H1 (cell line): ENCODE measurements around the gene SUGT1. TPM values are rescaled to one million over a fixed set of nuclear protein-coding genes. Genes with fewer than 3 reads are reported as not detected.

Experiments used
- CTCF ChIA-PET: fragments of 300-600 bp; sonication (Branson Sonifier 250); formaldehyde crosslinking; loops from one replicate; lab custom pipeline; 2021; ENCODE audit not compliant: partially characterized antibody; lab: Charles Lee
- POLR2A ChIA-PET: fragments of 300-600 bp; sonication (Branson Sonifier 250); formaldehyde crosslinking; loops from one replicate; lab custom pipeline; 2021; ENCODE audit warnings: inconsistent platforms; ENCODE audit not compliant: partially characterized antibody; lab: Charles Lee
- DNase-seq, 2 experiments: peaks; one replicate each; pipeline versions ENCODE4 v3.0.0 to v3.0.0-alpha.2; 2010 to 2022; ENCODE audit warnings: low spot score in 2 of 2, low read depth in 1 of 2, mixed read lengths in 1 of 2
- FAIRE-seq: peaks from 2 replicates; lab custom pipeline; 2011; peaks lifted over from hg19 to GRCh38; lab: Jason Lieb, UNC
- H2AFZ ChIP-seq: 2 replicates; pipeline ENCODE4 v1.8.1; 2012; ENCODE audit warnings: low read length, inconsistent platforms
- H2AK5ac ChIP-seq: 2 replicates; pipeline ENCODE4 v1.6.1; 2013; ENCODE audit warnings: low read depth, low read length
- H2BK120ac ChIP-seq: replicated peaks from 2 replicates; pipeline ENCODE3; 2013; ENCODE audit warnings: low read depth, low read length, inconsistent platforms
- H2BK12ac ChIP-seq: 2 replicates; pipeline ENCODE4 v1.6.1; 2013; ENCODE audit warnings: low read depth, low read length
- H2BK15ac ChIP-seq: 2 replicates; pipeline ENCODE4 v1.6.1; 2013; ENCODE audit warnings: low read length
- H2BK20ac ChIP-seq: 2 replicates; pipeline ENCODE4 v1.6.1; 2013; ENCODE audit warnings: low read length
- H2BK5ac ChIP-seq: 2 replicates; pipeline ENCODE4 v1.6.1; 2013; ENCODE audit warnings: low read depth, low read length
- H3K14ac ChIP-seq: 2 replicates; pipeline ENCODE4 v1.6.1; 2013; ENCODE audit warnings: inconsistent platforms; ENCODE audit not compliant: insufficient read length
- H3K18ac ChIP-seq: 2 replicates; pipeline ENCODE4 v1.6.1; 2013; ENCODE audit warnings: low read length; ENCODE audit errors: extremely low read depth
- H3K23ac ChIP-seq: 2 replicates; pipeline ENCODE4 v1.6.1; 2013; ENCODE audit warnings: inconsistent platforms; ENCODE audit not compliant: insufficient read length
- H3K23me2 ChIP-seq: 2 replicates; pipeline ENCODE4 v1.6.1; 2013; ENCODE audit warnings: low read depth, low read length
- H3K27ac ChIP-seq: 2 replicates; pipeline ENCODE4 v1.6.1; 2011; ENCODE audit warnings: low read depth, low read length, inconsistent platforms
- H3K27me3 ChIP-seq, 4 experiments: replicated peaks in 1 of 4; 1 replicate in 1 of 4; 2 replicates in 3 of 4; pipeline versions ENCODE4 v1.6.1 to v1.8.1; 2011 to 2013; ENCODE audit warnings: low read length in 3 of 4, mild to moderate bottlenecking in 3 of 4, inconsistent platforms in 2 of 4, mixed read lengths in 2 of 4, moderate library complexity in 1 of 4; ENCODE audit not compliant: control insufficient read depth in 3 of 4, insufficient read depth in 3 of 4; ENCODE audit errors: extremely low read depth in 1 of 4
- H3K36me3 ChIP-seq, 4 experiments: 2 replicates each; pipeline versions ENCODE4 v1.6.1 to v1.8.1; 2011 to 2013; ENCODE audit warnings: mild to moderate bottlenecking in 4 of 4, low read length in 3 of 4, moderate library complexity in 2 of 4, control low read depth in 1 of 4, inconsistent platforms in 1 of 4; ENCODE audit not compliant: insufficient read depth in 4 of 4, control insufficient read depth in 2 of 4
- H3K4ac ChIP-seq: replicated peaks from 2 replicates; pipeline ENCODE3; 2013; ENCODE audit warnings: low read length, low read depth, mixed read lengths, inconsistent platforms; ENCODE audit not compliant: insufficient read length
- H3K4me1 ChIP-seq, 4 experiments: replicated peaks in 1 of 4; 1 replicate in 1 of 4; 2 replicates in 3 of 4; pipeline versions ENCODE4 v1.6.1 to v1.8.1; 2011 to 2013; ENCODE audit warnings: low read length in 3 of 4, inconsistent platforms in 2 of 4, mixed read lengths in 1 of 4; ENCODE audit not compliant: insufficient read depth in 4 of 4, control insufficient read depth in 3 of 4
- H3K4me2 ChIP-seq, 2 experiments: 2 replicates each; pipeline versions ENCODE4 v1.6.1 to v1.8.1; 2011 to 2013; ENCODE audit warnings: low read depth in 2 of 2, low read length in 2 of 2, control low read depth in 1 of 2, inconsistent platforms in 1 of 2, mild to moderate bottlenecking in 1 of 2; ENCODE audit not compliant: insufficient read depth in 1 of 2
- H3K4me3 ChIP-seq, 4 experiments: fragments of 200-600, 300-600 bp in 1 of 4; sonication (generic), shearing (Covaris generic), sonication (Bioruptor Twin) in 1 of 4; 2 replicates each; pipeline versions ENCODE4 v1.5.1 to v1.8.1; 2011 to 2016; ENCODE audit warnings: low read length in 4 of 4, low read depth in 3 of 4, control low read depth in 2 of 4, inconsistent platforms in 2 of 4, mild to moderate bottlenecking in 2 of 4, mixed read lengths in 1 of 4, moderate library complexity in 1 of 4; ENCODE audit not compliant: insufficient read depth in 2 of 4; ENCODE audit errors: extremely low read depth in 1 of 4
- H3K56ac ChIP-seq: replicated peaks from 2 replicates; pipeline ENCODE3; 2013; ENCODE audit warnings: low read depth, mild to moderate bottlenecking, mixed read lengths, low read length, inconsistent platforms; ENCODE audit not compliant: insufficient read length
- H3K79me1 ChIP-seq: 2 replicates; pipeline ENCODE4 v1.6.1; 2013; ENCODE audit warnings: low read depth, low read length, control low read depth
- H3K79me2 ChIP-seq, 2 experiments: 2 replicates each; pipeline versions ENCODE4 v1.6.1 to v1.8.1; 2012 to 2013; ENCODE audit warnings: low read length in 2 of 2, mild to moderate bottlenecking in 2 of 2, inconsistent platforms in 1 of 2; ENCODE audit not compliant: insufficient read depth in 2 of 2, control insufficient read depth in 1 of 2
- H3K9ac ChIP-seq, 4 experiments: replicated peaks in 1 of 4; 1 replicate in 1 of 4; 2 replicates in 3 of 4; pipeline versions ENCODE4 v1.6.1 to v1.8.1; 2011 to 2013; ENCODE audit warnings: low read depth in 3 of 4, low read length in 3 of 4, control low read depth in 2 of 4, mild to moderate bottlenecking in 2 of 4, moderate library complexity in 2 of 4, inconsistent platforms in 1 of 4; ENCODE audit errors: extremely low read depth in 1 of 4
- H3K9me3 ChIP-seq, 2 experiments: 2 replicates each; pipeline versions ENCODE4 v1.6.1 to v1.8.1; 2012 to 2013; ENCODE audit warnings: mild to moderate bottlenecking in 2 of 2, moderate library complexity in 2 of 2, control low read depth in 1 of 2, inconsistent platforms in 1 of 2, low read depth in 1 of 2, low read length in 1 of 2, mixed read lengths in 1 of 2; ENCODE audit not compliant: insufficient read depth in 2 of 2
- H4K20me1 ChIP-seq, 2 experiments: replicated peaks in 1 of 2; 2 replicates each; pipeline versions ENCODE3 to v1.8.1; 2011 to 2013; ENCODE audit warnings: inconsistent platforms in 2 of 2, low read length in 2 of 2, mild to moderate bottlenecking in 1 of 2; ENCODE audit not compliant: insufficient read depth in 2 of 2, control insufficient read depth in 1 of 2
- H4K5ac ChIP-seq: 2 replicates; pipeline ENCODE4 v1.6.1; 2013; ENCODE audit warnings: low read length, low read depth, mixed read lengths, inconsistent platforms; ENCODE audit not compliant: insufficient read length
- H4K8ac ChIP-seq: 2 replicates; pipeline ENCODE4 v1.8.0; 2013; ENCODE audit warnings: mild to moderate bottlenecking, moderate library complexity, low read length, inconsistent platforms; ENCODE audit not compliant: insufficient read depth; ENCODE audit errors: extremely low read depth
- H4K91ac ChIP-seq: replicated peaks from 2 replicates; pipeline ENCODE3; 2013; ENCODE audit warnings: low read length, mixed read lengths, inconsistent platforms; ENCODE audit not compliant: insufficient read length
- whole genome bisulfite sequencing, 2 experiments: shearing (Covaris generic) in 1 of 2; methylation state at CpG; one replicate each; pipeline versions ENCODE4 v1.1.6 to v1.1.7; 2013 to 2015; ENCODE audit warnings: low lambda C conversion rate in 2 of 2, mixed read lengths in 2 of 2, inconsistent platforms in 1 of 2, low coverage in 1 of 2, missing lambda C conversion rate in 1 of 2; ENCODE audit not compliant: insufficient replicate concordance in 2 of 2, insufficient coverage in 1 of 2, insufficient read length in 1 of 2; ENCODE audit errors: extremely low coverage in 1 of 2, missing lambda C conversion rate in 1 of 2; 5-methylcytosine and 5-hydroxymethylcytosine counted together
- polyA plus RNA-seq, 7 experiments: library from polyadenylated mRNA; depleted of rRNA in 3 of 7; stranded (reverse) in 5 of 7; unstranded in 2 of 7; fragments of >200 nt in 5 of 7; fragments of 200-250 nt in 2 of 7; gene quantifications; 1 replicate in 5 of 7; 2 replicates in 1 of 7; 4 replicates in 1 of 7; pipeline versions ENCODE4 v1.2.1 to v1.2.3, GENCODE V29; 2011 to 2013; ENCODE audit warnings: missing spikeins in 2 of 7, mixed read lengths in 2 of 7
- total RNA-seq: library from RNA; stranded (reverse); fragmentation: NEBNext Ultra II Directional; extraction: Animal tissue kit (Norgen Biotek cat#: 25700); gene quantifications from 2 replicates; pipeline ENCODE4 v1.2.1, GENCODE V29; 2021

SUGT1 gene
- total and polyA plus RNA-seq, 2 of the 8 experiments (the other 6 are each of a cell fraction or from before 2014, with no cell fraction given) = 21.0 to 99.4 TPM

DNA sequence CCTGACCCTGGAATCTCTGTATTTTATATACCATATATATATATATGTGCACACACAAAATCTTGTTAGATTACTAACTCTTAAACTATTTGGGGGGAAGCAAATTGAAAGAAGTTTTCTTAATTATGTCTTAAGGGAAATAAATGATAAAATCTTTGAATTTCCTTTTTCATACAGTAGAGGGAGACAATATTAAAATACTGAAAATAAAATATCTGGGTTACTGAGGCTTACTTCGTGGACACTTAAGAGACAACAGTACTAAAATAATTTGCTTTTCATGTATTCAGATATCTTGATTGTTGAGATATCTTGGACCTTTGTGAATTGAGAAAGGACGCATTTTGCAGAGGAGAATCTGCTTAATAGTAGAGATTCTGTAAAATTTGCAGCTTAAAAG lies 17.0 kb downstream of the SUGT1 start:
- no peaks in the 10 kb centered on the region for H3K9me3 ChIP-seq
- no peaks in the 10 kb centered on the region for H3K23me2 ChIP-seq
- H2BK12ac ChIP-seq = no peak overlapping the region
- H3K27me3 ChIP-seq = no peaks in the 10 kb centered on the region
- no peak overlapping the region for H3K4ac ChIP-seq
- WGBS, 2 experiments = 92% methylated on average over 2 of the region's 2 CpGs; no CpG with 5 or more reads in 1 of the 2 experiments
- peaks cover 0 to 52% (median 11%) of the 10 kb centered on the region in 4 experiments; a peak in 5 of 8 replicates for H3K36me3 ChIP-seq
- no peak overlapping the region for H2BK15ac ChIP-seq
- no peak overlapping the region for H2BK5ac ChIP-seq
- no peak overlapping the region for H3K14ac ChIP-seq
- no peak overlapping the region for H3K18ac ChIP-seq
- H3K4me1 ChIP-seq = no peaks in the 10 kb centered on the region
- H4K5ac ChIP-seq = no peak overlapping the region
- H3K56ac ChIP-seq = no peak overlapping the region
- no peak overlapping the region for H3K4me3 ChIP-seq
- H3K9ac ChIP-seq = no peak overlapping the region
- H3K27ac ChIP-seq = no peak overlapping the region
- H3K4me2 ChIP-seq = no peak overlapping the region
- no peak overlapping the region for H2AK5ac ChIP-seq
- no peak overlapping the region for H4K91ac ChIP-seq
- ChIA-PET POLR2A (no interaction called here), CTCF (interaction anchor here (1.0 kb wide), 1 partner anchor 140 kb away, joined by 5 read pairs; no protein-coding TSS in a partner anchor)
- no peaks in the 10 kb centered on the region for H4K20me1 ChIP-seq
- no peak overlapping the region for H3K23ac ChIP-seq
- DNase-seq (no peak), FAIRE-seq (no peak)
- H3K79me1 ChIP-seq = 0 out of 2 replicates have a peak, but pooled peaks cover 2% of the 10 kb centered on the region
- H2BK120ac ChIP-seq = no peak overlapping the region
- peaks cover 0 to 12% of the 10 kb centered on the region in 2 experiments; a peak in 1 of 4 replicates for H3K79me2 ChIP-seq
- no peak overlapping the region for H2BK20ac ChIP-seq
- no peak overlapping the region for H2AFZ ChIP-seq
- H4K8ac ChIP-seq = no peak overlapping the region
